ENCODE data around the gene OR6M1.

- TF ChIP-seq REST (IDR thresholded peaks at IDR 0.05; ENCODE audit: low read depth) (no peak), CREB1 (IDR thresholded peaks at IDR 0.05; ENCODE audit: low read depth) (no peak), EP300 (IDR thresholded peaks at IDR 0.05; ENCODE audit: borderline replicate concordance) (no peak), TAF1 (IDR thresholded peaks at IDR 0.05; ENCODE audit: low read depth) (no peak), RAD21 (IDR thresholded peaks at IDR 0.05; ENCODE audit: low read depth) (no peak), MAX (IDR thresholded peaks at IDR 0.05) (no peak), CEBPB (IDR thresholded peaks at IDR 0.05) (no peak), FOXM1 (IDR thresholded peaks at IDR 0.05; ENCODE audit: borderline replicate concordance, low read depth) (no peak)
Measured at GRCh38 chr11:123796226-123796625, 9.9 kb downstream of the OR6M1 start.
